HG03097 (cell line): ENCODE results near the gene MAEA.

Experiments
- ATAC-seq: cut with Tn5 transposase; IDR thresholded peaks from one replicate; pipeline ENCODE4 v1.9.1; 2021; ENCODE audit not compliant: unreplicated experiment, low FRiP score

The MAEA gene

DNA sequence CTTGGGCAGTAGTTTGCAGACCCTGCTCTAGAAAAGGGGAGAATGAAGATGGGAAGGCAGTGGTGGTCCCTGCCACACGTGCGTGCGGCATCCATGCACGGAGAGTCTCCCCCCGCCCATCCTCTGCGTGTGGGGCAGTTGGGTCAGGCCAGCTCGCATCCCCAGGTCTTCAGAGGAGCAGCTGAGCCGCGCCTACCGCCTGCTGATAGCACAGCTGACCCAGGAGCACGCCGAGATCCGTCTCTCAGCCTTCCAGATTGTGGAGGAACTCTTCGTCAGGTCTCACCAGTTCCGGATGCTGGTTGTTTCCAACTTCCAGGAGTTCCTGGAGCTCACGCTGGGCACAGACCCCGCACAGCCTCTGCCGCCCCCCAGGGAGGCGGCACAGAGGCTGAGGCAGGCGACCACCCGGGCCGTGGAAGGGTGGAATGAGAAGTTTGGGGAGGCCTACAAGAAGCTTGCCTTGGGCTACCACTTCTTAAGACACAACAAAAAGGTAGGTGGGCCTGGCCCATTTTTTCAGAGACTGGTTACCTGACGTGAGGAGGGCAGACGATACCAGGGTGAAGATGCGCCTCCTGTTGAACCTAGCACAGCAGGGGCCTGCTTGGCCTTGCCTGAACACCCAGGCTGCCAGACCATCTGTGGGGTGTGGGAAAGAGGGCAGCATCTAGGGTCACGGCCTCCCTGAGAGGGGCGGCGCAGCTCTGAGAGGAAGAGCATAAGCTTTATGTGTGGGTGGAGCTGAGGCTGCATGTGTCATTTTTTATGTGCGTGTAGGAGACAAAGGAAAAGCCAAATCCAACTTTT lies 59.9 kb downstream of the MAEA start:
- ATAC-seq: no peak

DNA sequence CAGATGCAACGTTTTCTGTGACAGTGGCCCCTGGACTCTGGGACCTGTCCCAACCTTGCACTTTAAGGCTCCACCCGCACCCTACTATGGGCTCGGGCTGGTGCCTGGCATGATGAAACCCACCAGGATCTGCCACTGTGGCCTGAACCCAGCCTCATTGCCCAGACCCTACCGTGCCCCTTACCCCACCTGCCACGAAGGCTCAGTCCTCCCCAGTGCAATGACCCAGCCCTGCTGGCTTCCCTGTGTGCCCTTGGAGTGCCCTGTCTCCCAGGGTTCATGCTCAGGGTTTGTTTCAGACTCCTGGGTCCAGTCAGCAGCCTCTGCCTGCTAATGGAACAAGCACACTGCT lies 60.5 kb downstream of the MAEA start:
- no peak for ATAC-seq

DNA sequence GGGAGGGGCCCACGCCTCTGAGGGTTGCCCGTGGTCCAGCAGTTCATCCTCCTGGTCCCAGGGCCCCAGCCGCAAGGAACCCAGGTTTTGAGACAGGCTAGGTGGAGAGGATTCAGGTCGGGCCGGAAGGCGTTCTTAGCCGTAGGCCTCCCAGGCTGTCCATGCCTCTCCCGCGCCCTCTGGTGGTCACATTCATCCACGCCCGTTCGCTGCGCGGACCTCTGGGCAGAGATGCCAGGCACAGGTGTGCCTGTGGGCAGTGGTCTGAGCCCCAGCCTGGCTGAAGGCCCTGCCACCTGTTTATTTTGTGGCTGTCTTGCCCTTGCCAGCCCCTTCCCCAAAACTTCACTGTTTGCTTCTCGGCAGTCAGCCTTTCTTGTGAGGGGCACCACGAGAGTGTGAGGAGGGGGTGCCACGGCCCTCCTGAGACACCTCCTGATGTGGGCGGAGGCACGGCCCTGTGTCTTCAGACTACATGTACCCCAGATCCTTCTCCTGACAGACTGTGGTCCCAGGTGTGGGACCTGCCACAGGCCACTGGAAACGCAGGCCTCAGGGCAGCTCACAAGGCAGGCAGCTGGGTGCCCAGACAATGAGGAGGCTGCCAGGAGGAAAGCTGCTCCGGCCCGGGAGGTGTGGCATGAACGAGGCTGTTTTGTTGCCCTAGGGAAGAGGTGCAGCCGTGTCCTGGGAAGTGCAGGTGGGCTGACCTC lies 62.3 kb downstream of the MAEA start:
- ATAC-seq: no peak

DNA sequence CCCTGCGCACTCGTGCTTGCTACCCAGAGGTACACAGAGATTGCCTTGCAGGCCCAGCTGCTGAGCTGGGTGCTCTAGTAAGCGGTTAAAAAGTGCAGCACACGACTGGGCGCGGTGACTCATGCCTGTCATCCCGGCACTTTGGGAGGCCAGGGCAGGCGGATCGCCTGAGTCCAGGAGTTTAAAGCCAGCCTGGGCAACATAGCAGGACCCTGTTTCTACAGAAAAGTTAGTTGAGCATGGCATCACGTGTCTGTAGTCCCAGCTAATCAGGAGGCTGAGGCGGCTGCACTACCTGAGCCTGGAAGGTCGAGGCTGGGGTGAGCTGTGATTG lies 62.8 kb downstream of the MAEA start:
- no peak for ATAC-seq

DNA sequence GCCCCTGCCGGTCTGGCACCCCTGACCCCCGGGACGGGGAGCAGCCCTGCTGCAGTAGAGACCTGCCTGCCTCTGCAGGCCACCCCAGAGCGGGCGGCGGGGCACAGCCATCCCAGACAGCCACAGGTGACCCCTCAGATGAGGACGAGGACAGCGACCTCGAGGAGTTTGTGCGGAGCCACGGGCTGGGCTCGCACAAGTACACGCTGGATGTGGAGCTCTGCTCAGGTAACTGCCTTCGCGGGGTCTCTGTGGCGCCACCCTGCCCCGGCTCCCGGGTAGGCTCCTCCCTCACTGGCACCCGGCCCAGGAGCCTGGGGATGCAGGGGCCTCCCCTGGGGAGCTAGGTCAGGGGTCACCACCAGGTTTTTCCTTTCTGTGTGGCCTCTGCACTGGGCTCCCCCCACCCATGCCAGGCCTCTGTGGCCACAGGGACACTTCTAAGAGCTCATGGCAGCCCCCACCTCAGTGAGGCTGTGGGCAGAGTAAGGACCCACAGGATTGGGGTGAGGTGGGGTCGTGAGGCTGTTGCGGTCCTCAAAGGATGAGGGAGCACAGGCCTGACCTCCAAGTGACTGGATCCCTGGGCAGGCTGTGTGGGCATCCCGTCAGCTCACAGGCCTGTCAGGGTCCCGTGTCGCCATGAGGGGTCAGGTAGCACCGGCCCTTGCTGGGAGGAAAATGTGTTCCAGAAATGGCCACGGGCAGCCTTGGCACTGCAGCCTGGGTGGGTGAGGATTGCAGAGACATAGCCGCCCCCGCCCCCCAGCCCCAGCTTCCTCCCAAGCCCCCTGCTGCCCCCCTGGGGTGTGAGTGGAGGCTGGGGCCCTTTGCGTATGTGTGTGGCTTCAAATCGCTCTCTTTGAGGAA lies 63.7 kb downstream of the MAEA start:
- no peak for ATAC-seq

DNA sequence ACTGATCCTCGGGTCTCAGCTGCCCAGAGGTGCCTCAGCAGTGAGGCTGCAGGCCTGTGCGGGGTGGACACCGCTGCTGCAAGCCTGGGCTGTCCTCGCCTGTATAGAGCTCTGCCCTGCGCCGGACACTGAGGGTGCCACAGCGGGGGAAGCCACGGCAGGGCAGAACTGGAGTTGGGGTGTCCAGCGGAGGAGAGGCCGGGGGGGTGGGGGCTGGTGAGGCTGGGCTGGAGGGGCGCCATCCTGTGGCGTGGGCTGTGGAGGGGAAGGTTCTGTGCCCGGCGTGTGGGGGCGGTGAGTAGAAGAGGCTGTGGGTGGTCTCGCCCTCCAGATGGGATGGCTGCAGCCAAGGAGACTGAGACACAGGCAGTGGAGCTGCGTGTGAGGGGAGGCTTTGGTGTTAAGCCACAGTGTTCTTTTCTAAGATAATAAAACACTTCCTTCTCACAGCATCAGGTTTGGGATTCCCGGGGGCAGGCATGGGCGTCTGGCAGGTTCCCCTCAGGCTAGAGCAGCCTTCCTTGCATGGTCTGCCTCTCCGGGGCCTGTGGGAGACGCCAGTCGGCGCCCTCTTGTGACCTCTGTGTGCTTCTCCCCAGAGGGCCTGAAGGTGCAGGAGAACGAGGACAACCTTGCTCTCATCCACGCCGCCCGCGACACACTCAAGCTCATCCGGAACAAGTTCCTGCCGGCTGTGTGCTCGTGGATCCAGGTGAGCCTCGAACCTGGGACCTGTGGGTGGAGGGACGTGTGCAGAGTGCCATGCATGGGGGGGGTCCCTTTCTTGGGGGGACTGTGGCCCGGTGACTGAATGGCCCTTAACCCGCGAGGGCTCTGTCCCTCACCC lies 64.7 kb downstream of the MAEA start:
- ATAC-seq: no peak

DNA sequence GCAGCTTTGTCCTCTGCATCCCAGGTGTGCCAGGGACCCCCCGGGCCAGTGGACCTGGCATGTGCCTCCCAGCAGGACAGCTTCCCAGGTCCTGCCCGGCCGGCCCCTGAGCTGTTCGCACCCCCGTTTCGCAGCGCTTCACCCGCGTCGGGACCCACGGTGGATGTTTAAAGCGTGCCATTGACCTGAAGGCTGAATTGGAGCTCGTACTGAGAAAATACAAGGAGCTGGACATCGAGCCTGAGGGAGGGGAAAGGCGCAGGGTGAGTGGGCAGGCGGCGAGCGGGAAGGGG lies 65.2 kb downstream of the MAEA start:
- no peak for ATAC-seq

DNA sequence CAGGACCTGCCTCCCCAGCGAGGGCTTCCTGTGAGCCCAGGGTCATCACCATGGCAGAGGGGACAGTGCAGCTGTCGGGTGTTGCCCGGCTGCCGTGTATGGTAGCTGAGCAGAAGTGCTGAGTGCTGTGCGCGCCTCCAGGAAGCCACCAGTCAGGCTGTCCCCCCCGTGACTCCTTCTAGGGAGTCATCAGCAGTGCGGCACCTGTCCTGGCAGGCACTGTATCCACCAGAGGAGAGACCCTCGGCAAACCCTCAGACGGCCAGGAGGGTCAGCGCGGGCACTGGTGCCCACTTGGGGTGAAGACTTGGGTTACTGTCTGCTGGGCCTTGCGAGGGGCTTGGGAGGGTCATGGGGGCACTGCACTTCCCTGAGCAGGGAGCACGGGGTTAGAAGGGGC lies 65.7 kb downstream of the MAEA start:
- ATAC-seq: no peak

DNA sequence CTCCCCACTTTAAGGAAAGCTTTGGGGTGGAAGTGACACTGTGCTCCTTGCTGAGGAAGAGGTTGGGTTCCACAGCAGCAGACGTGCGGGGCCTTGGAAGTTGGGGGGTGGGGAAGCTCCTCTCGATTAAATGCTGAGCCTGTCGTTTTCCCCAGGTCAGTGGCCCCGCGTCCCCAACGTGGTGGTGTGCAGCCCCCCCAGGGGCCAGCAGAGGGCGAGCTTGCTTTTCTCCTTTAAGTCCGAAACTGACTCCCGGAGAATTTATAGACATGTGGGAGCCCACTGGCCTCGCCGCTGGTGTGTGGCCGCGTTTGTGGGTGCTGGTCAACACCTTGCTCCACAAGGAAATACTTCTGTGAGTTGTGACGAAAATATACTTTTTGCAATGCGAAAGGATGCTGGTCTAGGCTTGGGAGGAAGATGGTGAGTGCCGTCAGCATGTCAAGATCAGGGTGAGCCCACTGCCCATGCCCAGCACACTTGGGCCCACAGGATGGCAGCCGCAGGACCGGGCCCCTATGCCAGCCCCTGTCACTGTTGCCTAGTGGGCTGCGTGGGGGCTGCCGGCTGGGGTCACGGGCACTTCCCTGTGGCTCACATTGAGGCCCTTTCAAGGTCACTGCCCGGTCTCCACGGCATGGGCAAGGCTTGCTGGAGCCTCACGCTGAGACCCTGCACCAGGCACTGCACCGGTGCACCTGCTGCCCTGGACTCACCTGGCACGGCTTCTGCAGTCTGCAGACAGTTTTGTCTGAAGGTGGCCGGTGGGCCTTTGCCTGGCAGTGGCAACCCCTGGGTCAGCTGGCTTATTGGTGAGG lies 66.7 kb downstream of the MAEA start:
- ATAC-seq: no peak

DNA sequence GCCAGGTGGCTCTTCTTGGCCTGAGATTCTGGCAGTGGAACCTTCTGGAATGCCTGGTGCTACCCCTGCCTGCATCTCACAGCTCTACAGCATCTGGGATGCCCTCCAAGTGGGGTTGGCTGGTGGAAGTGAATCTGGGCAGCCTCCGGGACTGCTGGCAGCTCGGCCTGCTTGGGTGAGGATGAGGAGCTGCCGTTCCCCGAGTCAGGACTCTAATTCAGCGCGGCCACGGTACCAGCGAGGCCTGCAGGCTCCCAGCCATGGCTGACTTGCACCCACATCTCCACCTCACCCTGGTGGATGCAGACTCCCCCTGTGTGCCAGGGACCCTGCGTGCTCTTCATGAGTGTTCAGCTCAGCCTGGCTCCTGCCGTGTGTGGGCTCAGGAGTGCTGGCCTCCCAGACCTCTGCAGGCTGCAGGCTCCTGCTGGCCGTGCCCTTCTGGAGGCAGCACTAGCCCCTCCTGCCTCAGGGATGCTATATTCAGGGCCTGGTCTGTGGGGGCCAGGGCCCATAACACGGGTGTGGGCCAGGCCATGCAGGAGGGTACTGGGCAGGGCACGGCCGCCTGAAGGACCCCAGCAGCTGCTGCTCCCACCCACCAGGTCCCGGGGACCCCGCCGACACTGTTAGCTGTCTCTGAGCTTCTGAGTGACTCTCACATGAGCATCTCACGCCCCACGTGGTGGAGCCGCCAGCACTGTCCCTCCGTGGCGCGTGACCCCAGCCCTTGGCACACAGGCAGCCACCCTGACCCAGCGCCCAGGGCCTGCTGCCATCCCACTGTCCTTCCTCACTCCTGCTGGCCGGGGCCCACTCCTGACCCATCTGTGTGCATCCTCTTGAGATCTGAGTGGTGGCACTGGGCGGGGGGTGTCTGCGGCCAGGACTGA lies 67.9 kb downstream of the MAEA start:
- no peak for ATAC-seq

DNA sequence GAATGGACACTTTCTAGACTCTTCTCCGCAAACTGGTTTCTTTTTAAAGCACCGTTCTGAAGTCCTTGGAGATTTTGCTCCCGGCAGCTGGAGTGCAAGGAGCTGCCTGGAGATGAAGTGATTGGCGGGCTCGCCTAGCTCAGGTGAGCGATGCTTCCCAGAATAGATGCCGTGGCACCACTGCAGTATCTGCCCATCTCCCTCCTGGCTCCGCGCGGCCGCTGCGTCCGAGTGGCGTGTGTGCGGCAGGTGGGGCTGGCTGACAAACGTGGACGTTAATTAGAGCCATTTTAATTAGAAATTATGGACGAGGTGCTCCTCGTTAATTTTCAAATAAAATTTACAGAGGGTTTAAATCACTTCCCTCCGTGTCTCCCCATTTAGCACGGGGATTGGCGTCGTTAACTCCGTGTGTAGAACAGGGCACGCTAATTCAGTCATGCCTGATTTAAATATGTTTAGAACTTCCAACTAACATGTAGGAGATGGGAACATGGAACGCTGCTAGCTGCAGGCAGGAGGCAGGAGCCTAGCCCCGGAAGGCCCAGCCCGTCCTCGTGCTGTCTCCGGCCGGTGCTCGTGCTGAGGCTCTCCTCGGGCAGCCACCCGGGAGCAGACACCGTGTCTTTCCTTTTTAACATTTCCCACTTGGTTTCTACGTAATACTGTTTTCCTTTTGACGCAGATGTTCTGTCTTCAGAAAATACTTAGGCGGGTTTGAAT lies 68.9 kb downstream of the MAEA start:
- no peak for ATAC-seq

DNA sequence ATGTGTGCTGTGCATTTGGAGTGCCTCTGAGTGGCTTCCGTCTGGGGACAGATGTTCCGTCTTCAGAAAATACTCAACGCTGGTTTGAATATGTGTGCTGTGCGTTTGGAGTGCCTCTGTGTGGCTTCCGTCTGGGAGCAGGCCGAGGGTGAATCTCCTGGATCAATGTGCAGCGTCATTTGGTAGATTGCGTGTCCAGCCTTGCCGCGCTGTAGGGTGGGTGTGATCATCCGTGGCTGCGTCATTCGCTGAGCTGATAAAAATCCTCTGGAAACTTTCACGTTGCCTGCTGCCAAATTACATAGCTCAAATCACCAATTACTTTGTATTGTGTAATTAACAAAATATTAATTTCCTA lies 69.4 kb downstream of the MAEA start:
- ATAC-seq: no peak

DNA sequence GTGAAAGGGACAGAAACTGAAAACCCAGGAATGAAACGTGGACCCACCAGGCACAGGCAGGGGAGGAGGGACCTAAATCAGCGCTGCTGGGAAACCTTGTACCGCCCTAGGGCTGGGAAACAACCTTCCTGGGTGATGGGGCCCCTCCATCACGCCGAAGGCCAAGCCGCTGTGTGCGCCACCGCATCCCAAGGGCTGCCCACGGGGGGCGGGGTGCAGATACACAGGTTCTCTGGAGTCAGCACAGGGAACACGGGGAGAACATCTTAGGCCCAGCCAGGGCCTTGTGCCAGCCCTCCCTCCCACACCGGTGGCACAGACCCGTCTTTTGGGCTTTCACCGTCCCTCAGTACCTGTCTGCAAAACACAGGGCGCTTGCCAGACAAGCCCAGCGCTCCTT lies 70.3 kb downstream of the MAEA start:
- no peak for ATAC-seq

DNA sequence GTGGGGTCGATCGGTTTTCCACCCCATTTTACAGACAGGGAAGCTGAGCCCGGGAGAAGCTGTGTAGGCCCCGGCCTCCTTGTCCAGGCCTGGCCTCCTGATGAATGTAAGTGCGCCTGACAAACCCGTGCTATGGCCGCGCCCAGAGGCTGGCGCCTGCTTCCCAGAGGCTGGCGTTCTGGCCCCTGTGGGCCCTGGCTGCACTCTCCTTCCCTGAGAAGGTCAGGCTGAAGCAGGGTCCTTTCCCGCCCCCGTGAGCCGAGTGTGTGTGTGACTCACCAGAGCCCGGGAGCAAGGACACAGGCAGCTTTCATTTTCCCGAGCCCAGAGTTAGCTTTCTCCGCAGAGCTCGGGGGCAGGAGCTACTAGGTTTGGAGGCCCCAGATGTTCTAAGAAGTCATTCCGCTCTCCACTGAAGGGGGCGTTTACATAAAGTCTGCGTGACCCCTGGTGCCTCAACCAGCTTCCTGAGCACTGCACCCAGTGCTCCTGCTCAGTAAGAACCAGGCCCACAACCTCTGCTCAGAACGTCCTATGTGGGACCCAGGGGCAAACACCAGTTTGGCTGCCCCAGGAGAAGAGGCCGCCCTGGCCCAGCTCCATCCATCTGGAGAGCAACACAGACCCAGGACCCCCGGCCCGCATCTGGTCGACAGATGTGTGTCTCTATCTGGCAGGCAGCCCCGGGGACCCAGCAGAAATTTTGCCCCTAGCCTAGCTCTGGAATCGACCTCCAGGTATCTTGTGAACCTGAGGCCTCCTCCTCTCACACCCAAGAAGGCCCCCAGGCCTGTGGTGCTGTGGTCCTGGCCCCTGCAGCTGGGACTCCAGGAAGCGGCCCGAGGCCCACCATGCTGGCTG lies 71.0 kb downstream of the MAEA start:
- no peak for ATAC-seq

DNA sequence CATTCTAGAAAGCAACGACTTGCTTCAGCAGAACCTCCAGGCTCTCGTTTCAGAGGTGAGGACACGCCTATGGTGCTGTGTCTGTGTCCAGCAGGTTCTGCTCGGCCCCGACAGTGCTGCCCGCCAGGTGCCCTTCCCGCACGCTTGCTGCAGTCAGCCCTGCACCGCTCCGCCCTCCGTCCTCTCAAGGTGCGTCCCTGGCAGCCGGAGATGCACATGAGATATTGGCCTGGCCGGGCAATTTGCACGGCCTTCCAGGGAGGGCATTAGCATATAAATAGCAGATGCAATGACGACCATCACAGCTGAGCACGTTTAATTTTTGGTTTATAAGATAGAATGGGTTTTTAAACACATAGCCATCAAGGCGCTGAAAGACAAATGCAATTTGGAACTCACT lies 71.7 kb downstream of the MAEA start:
- ATAC-seq: no peak

DNA sequence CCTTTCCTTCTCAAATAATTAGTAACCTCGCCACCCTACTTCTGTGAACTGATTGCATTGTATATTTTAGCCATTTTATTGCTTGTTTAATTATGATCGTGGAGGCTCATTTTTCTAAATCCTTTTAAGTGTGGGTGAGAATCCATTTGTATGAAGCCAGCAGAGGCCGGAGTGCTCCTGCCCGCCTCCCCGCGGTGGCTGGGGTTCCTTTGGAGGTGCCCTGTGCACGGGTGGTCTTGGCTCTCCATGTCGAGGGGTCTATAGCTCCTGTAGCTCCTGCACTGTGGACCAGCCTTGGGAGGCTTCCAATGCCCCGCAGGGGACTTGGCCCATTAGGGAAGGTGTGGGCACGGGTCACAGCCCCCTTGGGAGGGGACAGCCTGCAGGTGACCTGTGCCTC lies 72.4 kb downstream of the MAEA start:
- ATAC-seq: no peak

DNA sequence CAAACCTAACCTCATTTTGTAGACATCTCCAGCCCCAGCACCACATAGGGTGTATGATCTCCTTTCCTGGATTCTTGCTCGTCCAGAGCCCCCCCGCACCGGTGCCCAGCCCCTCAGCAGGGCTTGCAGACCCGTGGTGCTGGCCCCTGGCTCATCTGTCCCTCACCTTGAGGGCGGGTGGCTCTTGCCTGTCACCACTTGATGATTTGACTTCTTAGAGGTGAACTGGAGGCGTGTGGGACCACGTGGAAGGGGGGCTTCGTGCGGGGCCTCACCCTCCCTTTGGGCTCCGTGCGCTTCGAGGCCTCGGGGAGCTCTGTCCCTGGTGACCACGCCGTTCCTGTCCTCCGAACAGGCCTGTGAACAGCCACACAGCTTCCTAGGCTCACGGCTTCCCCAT lies 72.8 kb downstream of the MAEA start:
- no peak for ATAC-seq

DNA sequence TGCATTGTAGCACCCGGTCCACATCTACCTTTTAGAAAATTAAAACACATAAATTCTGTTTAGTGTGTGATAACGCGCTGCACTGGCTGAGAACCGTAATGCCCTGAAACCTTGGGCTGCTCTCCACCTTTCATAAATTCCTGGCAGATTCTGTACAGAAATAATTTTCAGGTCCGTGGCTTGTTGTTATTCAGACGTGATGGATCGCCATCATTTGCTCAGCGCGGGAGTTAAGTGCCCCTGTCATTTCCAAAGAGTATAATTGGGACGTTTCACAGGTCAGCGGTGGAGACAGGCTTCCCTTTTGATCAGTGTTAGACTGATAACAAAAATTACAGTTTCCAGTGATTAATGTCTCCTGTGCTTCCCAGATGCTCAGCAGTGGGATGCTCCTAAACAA lies 73.8 kb downstream of the MAEA start:
- no peak for ATAC-seq
